Measurements from ENCODE around the gene MAP4.

DNA sequence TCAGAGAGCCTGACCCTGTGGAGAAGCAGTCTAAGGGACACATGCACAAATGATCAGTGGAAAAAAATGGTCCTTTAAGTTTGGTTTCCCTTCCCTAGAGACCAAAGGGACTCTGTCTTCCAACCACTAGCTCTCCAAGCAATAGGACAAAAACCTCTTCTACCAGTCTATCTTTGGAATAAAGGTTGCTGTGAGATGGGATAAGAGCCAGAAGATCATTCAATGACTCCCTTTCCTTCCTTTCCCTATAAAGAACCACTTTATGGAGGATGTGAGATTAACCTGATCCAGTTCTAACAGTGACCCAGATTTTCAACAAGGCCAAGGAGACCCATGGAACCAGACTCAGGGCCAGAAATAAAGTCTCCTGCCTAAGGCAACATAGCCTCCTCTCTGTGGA lies 138.5 kb downstream of the MAP4 start:
- TF ChIP-seq, protein P1, sequence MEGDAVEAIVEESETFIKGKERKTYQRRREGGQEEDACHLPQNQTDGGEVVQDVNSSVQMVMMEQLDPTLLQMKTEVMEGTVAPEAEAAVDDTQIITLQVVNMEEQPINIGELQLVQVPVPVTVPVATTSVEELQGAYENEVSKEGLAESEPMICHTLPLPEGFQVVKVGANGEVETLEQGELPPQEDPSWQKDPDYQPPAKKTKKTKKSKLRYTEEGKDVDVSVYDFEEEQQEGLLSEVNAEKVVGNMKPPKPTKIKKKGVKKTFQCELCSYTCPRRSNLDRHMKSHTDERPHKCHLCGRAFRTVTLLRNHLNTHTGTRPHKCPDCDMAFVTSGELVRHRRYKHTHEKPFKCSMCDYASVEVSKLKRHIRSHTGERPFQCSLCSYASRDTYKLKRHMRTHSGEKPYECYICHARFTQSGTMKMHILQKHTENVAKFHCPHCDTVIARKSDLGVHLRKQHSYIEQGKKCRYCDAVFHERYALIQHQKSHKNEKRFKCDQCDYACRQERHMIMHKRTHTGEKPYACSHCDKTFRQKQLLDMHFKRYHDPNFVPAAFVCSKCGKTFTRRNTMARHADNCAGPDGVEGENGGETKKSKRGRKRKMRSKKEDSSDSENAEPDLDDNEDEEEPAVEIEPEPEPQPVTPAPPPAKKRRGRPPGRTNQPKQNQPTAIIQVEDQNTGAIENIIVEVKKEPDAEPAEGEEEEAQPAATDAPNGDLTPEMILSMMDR (IDR thresholded peaks at IDR 0.05; ENCODE audit: low read depth, low read length, missing input control): no peak
- TF ChIP-seq RAD21 (IDR thresholded peaks at IDR 0.05): no peak
- no peak for TF ChIP-seq YY1 (IDR thresholded peaks at IDR 0.05)
- no peak for TF ChIP-seq SP1 (IDR thresholded peaks at IDR 0.05)
- no peak for TF ChIP-seq GABPA (IDR thresholded peaks at IDR 0.05 in 1 of 2, conservative IDR thresholded peaks at IDR 0.05 in 1 of 2)
- TF ChIP-seq FOXA1 (IDR thresholded peaks at IDR 0.05): no peak
- no peak for TF ChIP-seq MAX (IDR thresholded peaks at IDR 0.05)
- no peak for TF ChIP-seq REST (IDR thresholded peaks at IDR 0.05)
- TF ChIP-seq JUND (IDR thresholded peaks at IDR 0.05): no peak
- TF ChIP-seq EGR1 (IDR thresholded peaks at IDR 0.05; ENCODE audit: low read depth in 2 of 2): no peak
- TF ChIP-seq, protein P2, sequence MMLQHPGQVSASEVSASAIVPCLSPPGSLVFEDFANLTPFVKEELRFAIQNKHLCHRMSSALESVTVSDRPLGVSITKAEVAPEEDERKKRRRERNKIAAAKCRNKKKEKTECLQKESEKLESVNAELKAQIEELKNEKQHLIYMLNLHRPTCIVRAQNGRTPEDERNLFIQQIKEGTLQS (IDR thresholded peaks at IDR 0.05): no peak
- no peak for TF ChIP-seq TAF1 (conservative IDR thresholded peaks at IDR 0.05)
- TF ChIP-seq, protein P3, sequence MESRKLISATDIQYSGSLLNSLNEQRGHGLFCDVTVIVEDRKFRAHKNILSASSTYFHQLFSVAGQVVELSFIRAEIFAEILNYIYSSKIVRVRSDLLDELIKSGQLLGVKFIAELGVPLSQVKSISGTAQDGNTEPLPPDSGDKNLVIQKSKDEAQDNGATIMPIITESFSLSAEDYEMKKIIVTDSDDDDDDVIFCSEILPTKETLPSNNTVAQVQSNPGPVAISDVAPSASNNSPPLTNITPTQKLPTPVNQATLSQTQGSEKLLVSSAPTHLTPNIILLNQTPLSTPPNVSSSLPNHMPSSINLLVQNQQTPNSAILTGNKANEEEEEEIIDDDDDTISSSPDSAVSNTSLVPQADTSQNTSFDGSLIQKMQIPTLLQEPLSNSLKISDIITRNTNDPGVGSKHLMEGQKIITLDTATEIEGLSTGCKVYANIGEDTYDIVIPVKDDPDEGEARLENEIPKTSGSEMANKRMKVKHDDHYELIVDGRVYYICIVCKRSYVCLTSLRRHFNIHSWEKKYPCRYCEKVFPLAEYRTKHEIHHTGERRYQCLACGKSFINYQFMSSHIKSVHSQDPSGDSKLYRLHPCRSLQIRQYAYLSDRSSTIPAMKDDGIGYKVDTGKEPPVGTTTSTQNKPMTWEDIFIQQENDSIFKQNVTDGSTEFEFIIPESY (IDR thresholded peaks at IDR 0.05): no peak

Measured in liver (tissue), 3 donors.